ENCODE measurements around the gene ZNF561.
A peak's percentile ranks its signal among the peaks of the same experiment; 100 is the strongest.

Gene ZNF561

GRCh38 chr19:9621156-9622037, at the start of gene ZNF561:
Gene ZNF561, minus strand, starts transcription at chr19:9621232. Its CDS starts 1,776 bp downstream, at chr19:9619456.
- peak within 1 kb of the TSS; percentile 79 for H3K4me2 ChIP-seq (ENCODE audit: low read depth, low read length, poor library complexity, severe bottlenecking)
- H3K9me3 ChIP-seq (ENCODE audit: insufficient read depth, low read length) = no peaks in the 10 kb centered on the region
- no peaks in the 10 kb centered on the region for H3F3A ChIP-seq (ENCODE audit: insufficient read depth)
- H3K9me2 ChIP-seq (replicated peaks; ENCODE audit: insufficient read depth, low read length) = no peaks in the 10 kb centered on the region
- H3K9ac ChIP-seq (ENCODE audit: low read length) = peak within 1 kb of the TSS; percentile 74
- H3K27ac ChIP-seq (ENCODE audit: low read depth, low read length) = peak within 1 kb of the TSS; percentile 78
- peaks cover 16% of the 10 kb centered on the region for H3K79me2 ChIP-seq (ENCODE audit: insufficient read depth, low read length)
- peak within 1 kb of the TSS; percentile 83 for H3K4me3 ChIP-seq (ENCODE audit: insufficient read depth, low read length, poor library complexity, severe bottlenecking)
- no peaks in the 10 kb centered on the region for H4K20me1 ChIP-seq (ENCODE audit: low read depth, low read length)
- H3K36me3 ChIP-seq (ENCODE audit: low read length) = no peaks in the 10 kb centered on the region
- TF ChIP-seq EZH2phosphoT487 (conservative IDR thresholded peaks at IDR 0.05; ENCODE audit: low read length) = no peak
- TF ChIP-seq CTCF (IDR thresholded peaks at IDR 0.05; ENCODE audit: insufficient read depth, low read length, poor library complexity, severe bottlenecking) = no peak
- H2AFZ ChIP-seq (ENCODE audit: low read depth, low read length, severe bottlenecking) = peak within 1 kb of the TSS; percentile 81
- H3K27me3 ChIP-seq (ENCODE audit: low read length) = no peaks in the 10 kb centered on the region

- Histone ChIP-seq H3K4me2 (ENCODE audit: low read depth, low read length, poor library complexity, severe bottlenecking) (no peak overlapping the region), H3F3A (ENCODE audit: insufficient read depth) (0 out of 2 replicates have a peak, but pooled peaks cover 3% of the 10 kb centered on the region), H3K9ac (ENCODE audit: low read length) (no peak overlapping the region), H3K27me3 (ENCODE audit: low read length) (no peaks in the 10 kb centered on the region), H3K79me2 (ENCODE audit: insufficient read depth, low read length) (peaks cover 100% of the 10 kb centered on the region), H3K9me2 (replicated peaks; ENCODE audit: insufficient read depth, low read length) (no peaks in the 10 kb centered on the region), H3K27ac (ENCODE audit: low read depth, low read length) (no peak overlapping the region), H4K20me1 (ENCODE audit: low read depth, low read length) (peaks cover 8% of the 10 kb centered on the region; the same call in 1 of the 2 replicates), H3K9me3 (ENCODE audit: insufficient read depth, low read length) (peaks cover 24% of the 10 kb centered on the region; the same call in 1 of the 2 replicates), H3K4me3 (ENCODE audit: insufficient read depth, low read length, poor library complexity, severe bottlenecking) (no peak overlapping the region), H2AFZ (ENCODE audit: low read depth, low read length, severe bottlenecking) (no peak overlapping the region), H3K36me3 (ENCODE audit: low read length) (peaks cover 35% of the 10 kb centered on the region)
- TF ChIP-seq EZH2phosphoT487 (conservative IDR thresholded peaks at IDR 0.05; ENCODE audit: low read length) = no peak
- TF ChIP-seq CTCF (IDR thresholded peaks at IDR 0.05; ENCODE audit: insufficient read depth, low read length, poor library complexity, severe bottlenecking) = no peak
These were observed 47.5 kb upstream of the ZNF561 start for GRCh38 chr19:9668544-9668943.

- peaks cover 18% of the 10 kb centered on the region; the same call in 1 of the 2 replicates for H3K9me3 ChIP-seq (ENCODE audit: insufficient read depth, low read length)
- H3K36me3 ChIP-seq (ENCODE audit: low read length) = peaks cover 28% of the 10 kb centered on the region
- no peak overlapping the region for H3K27ac ChIP-seq (ENCODE audit: low read depth, low read length)
- H3K4me2 ChIP-seq (ENCODE audit: low read depth, low read length, poor library complexity, severe bottlenecking) = no peak overlapping the region
- no peak overlapping the region for H2AFZ ChIP-seq (ENCODE audit: low read depth, low read length, severe bottlenecking)
- 0 out of 2 replicates have a peak, but pooled peaks cover 3% of the 10 kb centered on the region for H3F3A ChIP-seq (ENCODE audit: insufficient read depth)
- no peak overlapping the region for H3K9ac ChIP-seq (ENCODE audit: low read length)
- TF ChIP-seq CTCF (IDR thresholded peaks at IDR 0.05; ENCODE audit: insufficient read depth, low read length, poor library complexity, severe bottlenecking) = no peak
- no peak for TF ChIP-seq EZH2phosphoT487 (conservative IDR thresholded peaks at IDR 0.05; ENCODE audit: low read length)
- peaks cover 8% of the 10 kb centered on the region; the same call in 1 of the 2 replicates for H4K20me1 ChIP-seq (ENCODE audit: low read depth, low read length)
- H3K27me3 ChIP-seq (ENCODE audit: low read length) = no peaks in the 10 kb centered on the region
- peaks cover 100% of the 10 kb centered on the region for H3K79me2 ChIP-seq (ENCODE audit: insufficient read depth, low read length)
- H3K4me3 ChIP-seq (ENCODE audit: insufficient read depth, low read length, poor library complexity, severe bottlenecking) = no peak overlapping the region
- no peaks in the 10 kb centered on the region for H3K9me2 ChIP-seq (replicated peaks; ENCODE audit: insufficient read depth, low read length)
These were observed 46.9 kb upstream of the ZNF561 start for GRCh38 chr19:9667898-9668297.
